SK-N-SH (cell line): ENCODE data around the gene NEK8. TPM values are rescaled to one million over a fixed set of nuclear protein-coding genes. Genes with fewer than 3 reads are reported as not detected.

ENCODE experiments used
- CTCF ChIA-PET: fragments of 300-600, 350-600 bp; formaldehyde crosslinking; extraction: SDS; loops from one replicate; lab custom pipeline; 2021; lab: Yijun Ruan, JAX
- POLR2A ChIA-PET: fragments of 350-600 bp; sonication (Branson Sonifier 250); formaldehyde crosslinking; extraction: SDS; loops from one replicate; lab custom pipeline; 2020; ENCODE audit warnings: antibody characterized with exemption, inconsistent platforms; lab: Yijun Ruan, JAX
- DNase-seq: peaks from one replicate; pipeline ENCODE4 v3.0.0; 2012
- H2AFZ ChIP-seq: fragments of 200-600 bp; sonication (generic); 2 replicates; pipeline ENCODE4 v1.8.1; 2016; ENCODE audit warnings: antibody characterized with exemption, mild to moderate bottlenecking, low read depth
- H3F3A ChIP-seq: fragments of 200-600 bp; sonication (generic); replicated peaks from 2 replicates; pipeline ENCODE3; 2016; ENCODE audit warnings: antibody characterized with exemption, mild to moderate bottlenecking; ENCODE audit not compliant: insufficient read depth
- H3K27ac ChIP-seq, 2 experiments: fragments of 200-500 bp in 1 of 2; fragments of 200-600 bp in 1 of 2; sonication (Bioruptor generic) in 1 of 2; sonication (generic), shearing (Covaris generic) in 1 of 2; 2 replicates each; pipeline versions ENCODE4 v1.5.1 to v1.6.1; 2014 to 2016; ENCODE audit warnings: low read depth in 2 of 2, inconsistent platforms in 1 of 2, low read length in 1 of 2, mild to moderate bottlenecking in 1 of 2, mixed read lengths in 1 of 2
- H3K27me3 ChIP-seq: fragments of 200-600 bp; sonication (generic), shearing (Covaris generic); 2 replicates; pipeline ENCODE4 v1.6.1; 2016; ENCODE audit warnings: mixed run types; ENCODE audit not compliant: insufficient read depth
- H3K36me3 ChIP-seq, 2 experiments: fragments of 200-500 bp in 1 of 2; fragments of 200-600 bp in 1 of 2; sonication (Bioruptor generic) in 1 of 2; sonication (generic) in 1 of 2; replicated peaks in 1 of 2; 2 replicates each; pipeline versions ENCODE3 to v1.5.1; 2014 to 2016; ENCODE audit warnings: low read length in 1 of 2, mild to moderate bottlenecking in 1 of 2; ENCODE audit not compliant: insufficient read depth in 2 of 2, control insufficient read depth in 1 of 2
- H3K4me1 ChIP-seq, 2 experiments: fragments of 200-500 bp in 1 of 2; fragments of 200-600 bp in 1 of 2; sonication (Bioruptor generic) in 1 of 2; sonication (generic), shearing (Covaris generic) in 1 of 2; 2 replicates each; pipeline versions ENCODE4 v1.5.1 to v1.6.1; 2014 to 2016; ENCODE audit warnings: low read depth in 1 of 2, low read length in 1 of 2, mixed run types in 1 of 2; ENCODE audit not compliant: insufficient read depth in 2 of 2, control insufficient read depth in 1 of 2
- H3K4me2 ChIP-seq: fragments of 200-600 bp; sonication (generic), shearing (Covaris generic); 2 replicates; pipeline ENCODE4 v1.6.1; 2017; ENCODE audit warnings: mixed run types
- H3K4me3 ChIP-seq, 2 experiments: fragments of 200-500 bp in 1 of 2; fragments of 200-600 bp in 1 of 2; sonication (Bioruptor generic) in 1 of 2; sonication (generic), shearing (Covaris generic) in 1 of 2; 2 replicates each; pipeline versions ENCODE4 v1.5.1 to v1.8.1; 2014 to 2016; ENCODE audit warnings: low read depth in 2 of 2, inconsistent platforms in 1 of 2, low read length in 1 of 2, mild to moderate bottlenecking in 1 of 2, mixed read lengths in 1 of 2, moderate library complexity in 1 of 2
- H3K79me2 ChIP-seq: fragments of 200-600 bp; sonication (generic); 2 replicates; pipeline ENCODE4 v1.8.1; 2017; ENCODE audit warnings: mild to moderate bottlenecking; ENCODE audit not compliant: insufficient read depth
- H3K9ac ChIP-seq: fragments of 200-600 bp; sonication (generic); 2 replicates; pipeline ENCODE4 v1.6.1; 2017; ENCODE audit warnings: mixed run types
- H3K9me2 ChIP-seq: fragments of 200-600 bp; sonication (generic); 2 replicates; pipeline ENCODE4 v1.6.1; 2017; ENCODE audit warnings: mixed run types
- H3K9me3 ChIP-seq: fragments of 200-600 bp; sonication (generic); 2 replicates; pipeline ENCODE4 v1.6.1; 2017; ENCODE audit warnings: mixed run types, mild to moderate bottlenecking, moderate library complexity
- H4K20me1 ChIP-seq: fragments of 200-600 bp; sonication (generic); 2 replicates; pipeline ENCODE4 v1.6.1; 2017; ENCODE audit warnings: mild to moderate bottlenecking, mixed run types; ENCODE audit not compliant: insufficient read depth
- CHD2 ChIP-seq: fragments of 150-350 bp; IDR thresholded peaks from 2 replicates; pipeline ENCODE4 v1.6.1; 2018; ENCODE audit warnings: low read length; ENCODE audit not compliant: partially characterized antibody
- CTCF ChIP-seq: fragments of 200-600 bp; sonication (generic); IDR thresholded peaks from 2 replicates; pipeline ENCODE4 v1.6.1; 2017; ENCODE audit warnings: antibody characterized with exemption, mild to moderate bottlenecking, moderate library complexity
- EP300 ChIP-seq, 2 experiments: IDR thresholded peaks; 2 replicates each; pipeline versions ENCODE4 v1.4.0 to v1.6.1; 2012; ENCODE audit warnings: borderline replicate concordance in 1 of 2, low read depth in 1 of 2, low read length in 1 of 2
- EZH2phosphoT487 ChIP-seq: fragments of 200-600 bp; sonication (generic); IDR thresholded peaks from 2 replicates; pipeline ENCODE4 v1.6.1; 2017; ENCODE audit warnings: low read depth, mixed run types, mild to moderate bottlenecking, antibody characterized with exemption, moderate library complexity, borderline replicate concordance
- FOXM1 ChIP-seq: IDR thresholded peaks from 2 replicates; pipeline ENCODE4 v1.4.0; 2012; ENCODE audit warnings: low read depth, mild to moderate bottlenecking
- GABPA ChIP-seq: IDR thresholded peaks from 2 replicates; pipeline ENCODE4 v1.4.0; 2012; ENCODE audit warnings: low read depth, mild to moderate bottlenecking
- IRF3 ChIP-seq: fragments of 150-350 bp; IDR thresholded peaks from 2 replicates; pipeline ENCODE4 v1.6.1; 2016; ENCODE audit warnings: mild to moderate bottlenecking, low read depth, low read length
- MXI1 ChIP-seq: IDR thresholded peaks from 2 replicates; pipeline ENCODE4 v1.6.1; 2012; ENCODE audit warnings: mild to moderate bottlenecking, low read depth, low read length, improper control_type of control experiment
- NFIC ChIP-seq: IDR thresholded peaks from 2 replicates; pipeline ENCODE4 v1.4.0; 2012; ENCODE audit warnings: borderline replicate concordance
- PBX3 ChIP-seq: IDR thresholded peaks from 2 replicates; pipeline ENCODE4; 2012
- POLR2AphosphoS5 ChIP-seq: IDR thresholded peaks from 2 replicates; pipeline ENCODE4 v1.6.1; 2012; ENCODE audit warnings: low read depth, low read length
- RFX5 ChIP-seq: IDR thresholded peaks from 2 replicates; pipeline ENCODE4 v1.6.1; 2012; ENCODE audit warnings: mild to moderate bottlenecking, improper control_type of control experiment, low read length
- RXRA ChIP-seq: IDR thresholded peaks from 2 replicates; pipeline ENCODE4 v1.4.0; 2012; ENCODE audit warnings: low read depth, mild to moderate bottlenecking, borderline replicate concordance
- SIN3A ChIP-seq: IDR thresholded peaks from 2 replicates; pipeline ENCODE4 v1.6.1; 2012; ENCODE audit warnings: low read depth, mild to moderate bottlenecking, low read length, moderate library complexity, borderline replicate concordance
- TCF12 ChIP-seq: IDR thresholded peaks from 2 replicates; pipeline ENCODE4 v1.4.0; 2012
- TEAD4 ChIP-seq: IDR thresholded peaks from 2 replicates; pipeline ENCODE4 v1.4.0; 2012; ENCODE audit warnings: mild to moderate bottlenecking, borderline replicate concordance; ENCODE audit not compliant: insufficient read depth
- USF1 ChIP-seq: IDR thresholded peaks from 2 replicates; pipeline ENCODE4 v1.4.0; 2012; ENCODE audit warnings: low read depth, borderline replicate concordance
- USF2 ChIP-seq: fragments of 150-350 bp; IDR thresholded peaks from 2 replicates; pipeline ENCODE4 v1.6.1; 2017; ENCODE audit warnings: antibody characterized with exemption, low read length, low read depth, borderline replicate concordance
- WGBS: methylation state at CpG from one replicate; pipeline ENCODE4 v1.1.6; 2017; ENCODE audit warnings: low lambda C conversion rate; 5-methylcytosine and 5-hydroxymethylcytosine counted together
- polyA plus RNA-seq, 3 experiments: library from polyadenylated mRNA; depleted of rRNA; stranded (reverse); fragments of >200 nt; gene quantifications; 2 replicates each; pipeline ENCODE4 v1.2.3, GENCODE V29; 2012

NEK8 gene
- polyA plus RNA-seq, 1 of the 3 experiments (the other 2 are of a cell fraction), result 6.0 TPM

GRCh38 chr17:28705074-28705659, 23.4 kb upstream of the NEK8 start:
- 84% methylated on average over 4 of the region's 5 CpGs for WGBS
- H3K9ac ChIP-seq, result no peak overlapping the region
- no peak overlapping the region for H3K4me2 ChIP-seq
- peaks cover 0 to 14% of the 10 kb centered on the region in 2 experiments; a peak in 2 of 4 replicates for H3K4me1 ChIP-seq
- H2AFZ ChIP-seq, result no peak overlapping the region
- H3K27ac ChIP-seq, result no peak overlapping the region
- H4K20me1 ChIP-seq, result no peaks in the 10 kb centered on the region
- no peaks in the 10 kb centered on the region for H3K9me3 ChIP-seq
- peaks cover 9% of the 10 kb centered on the region; the same call in 1 of the 2 replicates for H3K79me2 ChIP-seq
- H3K27me3 ChIP-seq, result no peaks in the 10 kb centered on the region
- TF ChIP-seq TEAD4, result no peak
- TF ChIP-seq CHD2, result no peak
- TF ChIP-seq NFIC, result no peak
- TF ChIP-seq EP300 (IDR thresholded peaks at IDR 0.05; ENCODE audit: borderline replicate concordance in 1 of 2, low read depth in 1 of 2, low read length in 1 of 2), result no peak
- TF ChIP-seq RXRA, result no peak
- no peak for TF ChIP-seq PBX3
- TF ChIP-seq POLR2AphosphoS5, result no peak; the same call in 1 of the 2 replicates
- no peak for TF ChIP-seq FOXM1
- no peak for TF ChIP-seq CTCF
- no peak for TF ChIP-seq IRF3
- no peak for TF ChIP-seq USF1
- no peak for TF ChIP-seq GABPA
- no peak for TF ChIP-seq USF2
- TF ChIP-seq MXI1, result no peak
- TF ChIP-seq EZH2phosphoT487, result no peak
- TF ChIP-seq TCF12, result no peak
- no peak for TF ChIP-seq SIN3A
- TF ChIP-seq RFX5, result no peak
- DNase-seq, result no peak
- peaks cover 9 to 39% of the 10 kb centered on the region in 2 experiments for H3K36me3 ChIP-seq
- no peak overlapping the region for H3K4me3 ChIP-seq
- POLR2A ChIA-PET, result no interaction called here
- H3F3A ChIP-seq, result peaks cover 24% of the 10 kb centered on the region
- no peaks in the 10 kb centered on the region for H3K9me2 ChIP-seq
- CTCF ChIA-PET, result interaction anchor here (1.1 to 3.1 kb wide), 5 partner anchors 20 to 58 kb away, joined by 3 to 17 read pairs (median 3); partner anchors contain the start of gene TLCD1
